ENCODE results near the gene EPAS1. TPM values are rescaled to one million over a fixed set of nuclear protein-coding genes. Genes with fewer than 3 reads are reported as not detected.

Gene EPAS1
- total and polyA plus RNA-seq, 2 of the 13 experiments (the other 11 are each of a cell fraction or from before 2014, with no cell fraction given): 47.1 to 182 TPM

GRCh38 chr2:46299365-46300263 lies 2.4 kb downstream of the EPAS1 start (continued):
- TF ChIP-seq, protein P1, sequence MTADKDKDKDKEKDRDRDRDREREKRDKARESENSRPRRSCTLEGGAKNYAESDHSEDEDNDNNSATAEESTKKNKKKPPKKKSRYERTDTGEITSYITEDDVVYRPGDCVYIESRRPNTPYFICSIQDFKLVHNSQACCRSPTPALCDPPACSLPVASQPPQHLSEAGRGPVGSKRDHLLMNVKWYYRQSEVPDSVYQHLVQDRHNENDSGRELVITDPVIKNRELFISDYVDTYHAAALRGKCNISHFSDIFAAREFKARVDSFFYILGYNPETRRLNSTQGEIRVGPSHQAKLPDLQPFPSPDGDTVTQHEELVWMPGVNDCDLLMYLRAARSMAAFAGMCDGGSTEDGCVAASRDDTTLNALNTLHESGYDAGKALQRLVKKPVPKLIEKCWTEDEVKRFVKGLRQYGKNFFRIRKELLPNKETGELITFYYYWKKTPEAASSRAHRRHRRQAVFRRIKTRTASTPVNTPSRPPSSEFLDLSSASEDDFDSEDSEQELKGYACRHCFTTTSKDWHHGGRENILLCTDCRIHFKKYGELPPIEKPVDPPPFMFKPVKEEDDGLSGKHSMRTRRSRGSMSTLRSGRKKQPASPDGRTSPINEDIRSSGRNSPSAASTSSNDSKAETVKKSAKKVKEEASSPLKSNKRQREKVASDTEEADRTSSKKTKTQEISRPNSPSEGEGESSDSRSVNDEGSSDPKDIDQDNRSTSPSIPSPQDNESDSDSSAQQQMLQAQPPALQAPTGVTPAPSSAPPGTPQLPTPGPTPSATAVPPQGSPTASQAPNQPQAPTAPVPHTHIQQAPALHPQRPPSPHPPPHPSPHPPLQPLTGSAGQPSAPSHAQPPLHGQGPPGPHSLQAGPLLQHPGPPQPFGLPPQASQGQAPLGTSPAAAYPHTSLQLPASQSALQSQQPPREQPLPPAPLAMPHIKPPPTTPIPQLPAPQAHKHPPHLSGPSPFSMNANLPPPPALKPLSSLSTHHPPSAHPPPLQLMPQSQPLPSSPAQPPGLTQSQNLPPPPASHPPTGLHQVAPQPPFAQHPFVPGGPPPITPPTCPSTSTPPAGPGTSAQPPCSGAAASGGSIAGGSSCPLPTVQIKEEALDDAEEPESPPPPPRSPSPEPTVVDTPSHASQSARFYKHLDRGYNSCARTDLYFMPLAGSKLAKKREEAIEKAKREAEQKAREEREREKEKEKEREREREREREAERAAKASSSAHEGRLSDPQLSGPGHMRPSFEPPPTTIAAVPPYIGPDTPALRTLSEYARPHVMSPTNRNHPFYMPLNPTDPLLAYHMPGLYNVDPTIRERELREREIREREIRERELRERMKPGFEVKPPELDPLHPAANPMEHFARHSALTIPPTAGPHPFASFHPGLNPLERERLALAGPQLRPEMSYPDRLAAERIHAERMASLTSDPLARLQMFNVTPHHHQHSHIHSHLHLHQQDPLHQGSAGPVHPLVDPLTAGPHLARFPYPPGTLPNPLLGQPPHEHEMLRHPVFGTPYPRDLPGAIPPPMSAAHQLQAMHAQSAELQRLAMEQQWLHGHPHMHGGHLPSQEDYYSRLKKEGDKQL (CRISPR knock-in tag; IDR thresholded peaks at IDR 0.05; ENCODE audit: low read depth): 0 out of 2 replicates have a peak, but pooled peaks have one; percentile 46
- TF ChIP-seq ZNF343 (CRISPR knock-in tag; IDR thresholded peaks at IDR 0.05) (no peak), ZNF24 (IDR thresholded peaks at IDR 0.05) (no peak), ZNF577 (CRISPR knock-in tag; IDR thresholded peaks at IDR 0.05; ENCODE audit: borderline replicate concordance, low read depth) (no peak), PHF8 (CRISPR knock-in tag; IDR thresholded peaks at IDR 0.05) (no peak; the same call in none of the 2 replicates), ZNF749 (CRISPR knock-in tag; IDR thresholded peaks at IDR 0.05; ENCODE audit: borderline replicate concordance) (peak; percentile 41; the same call in 1 of the 2 replicates), ZNF12 (CRISPR knock-in tag; IDR thresholded peaks at IDR 0.05) (no peak), MXD1 (CRISPR knock-in tag; IDR thresholded peaks at IDR 0.05) (no peak; the same call in 1 of the 2 replicates), ZMYM3 (CRISPR knock-in tag; IDR thresholded peaks at IDR 0.05) (no peak), ZNF282 (IDR thresholded peaks at IDR 0.05; ENCODE audit: partially characterized antibody) (no peak), POGZ (CRISPR knock-in tag; IDR thresholded peaks at IDR 0.05) (0 out of 2 replicates have a peak, but pooled peaks have one; percentile 41), ZBTB8A (CRISPR knock-in tag; IDR thresholded peaks at IDR 0.05; ENCODE audit: borderline replicate concordance, low read depth) (no peak), ZKSCAN8 (CRISPR knock-in tag; IDR thresholded peaks at IDR 0.05; ENCODE audit: borderline replicate concordance) (0 out of 2 replicates have a peak, but pooled peaks have one; percentile 70), PHF5A (CRISPR knock-in tag; IDR thresholded peaks at IDR 0.05; ENCODE audit: low read depth, unreplicated experiment) (no peak)
- TF ChIP-seq, protein P2, sequence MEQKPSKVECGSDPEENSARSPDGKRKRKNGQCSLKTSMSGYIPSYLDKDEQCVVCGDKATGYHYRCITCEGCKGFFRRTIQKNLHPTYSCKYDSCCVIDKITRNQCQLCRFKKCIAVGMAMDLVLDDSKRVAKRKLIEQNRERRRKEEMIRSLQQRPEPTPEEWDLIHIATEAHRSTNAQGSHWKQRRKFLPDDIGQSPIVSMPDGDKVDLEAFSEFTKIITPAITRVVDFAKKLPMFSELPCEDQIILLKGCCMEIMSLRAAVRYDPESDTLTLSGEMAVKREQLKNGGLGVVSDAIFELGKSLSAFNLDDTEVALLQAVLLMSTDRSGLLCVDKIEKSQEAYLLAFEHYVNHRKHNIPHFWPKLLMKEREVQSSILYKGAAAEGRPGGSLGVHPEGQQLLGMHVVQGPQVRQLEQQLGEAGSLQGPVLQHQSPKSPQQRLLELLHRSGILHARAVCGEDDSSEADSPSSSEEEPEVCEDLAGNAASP (CRISPR knock-in tag; IDR thresholded peaks at IDR 0.05; ENCODE audit: borderline replicate concordance): 0 out of 2 replicates have a peak, but pooled peaks have one; percentile 22
- TF ChIP-seq, protein P3, sequence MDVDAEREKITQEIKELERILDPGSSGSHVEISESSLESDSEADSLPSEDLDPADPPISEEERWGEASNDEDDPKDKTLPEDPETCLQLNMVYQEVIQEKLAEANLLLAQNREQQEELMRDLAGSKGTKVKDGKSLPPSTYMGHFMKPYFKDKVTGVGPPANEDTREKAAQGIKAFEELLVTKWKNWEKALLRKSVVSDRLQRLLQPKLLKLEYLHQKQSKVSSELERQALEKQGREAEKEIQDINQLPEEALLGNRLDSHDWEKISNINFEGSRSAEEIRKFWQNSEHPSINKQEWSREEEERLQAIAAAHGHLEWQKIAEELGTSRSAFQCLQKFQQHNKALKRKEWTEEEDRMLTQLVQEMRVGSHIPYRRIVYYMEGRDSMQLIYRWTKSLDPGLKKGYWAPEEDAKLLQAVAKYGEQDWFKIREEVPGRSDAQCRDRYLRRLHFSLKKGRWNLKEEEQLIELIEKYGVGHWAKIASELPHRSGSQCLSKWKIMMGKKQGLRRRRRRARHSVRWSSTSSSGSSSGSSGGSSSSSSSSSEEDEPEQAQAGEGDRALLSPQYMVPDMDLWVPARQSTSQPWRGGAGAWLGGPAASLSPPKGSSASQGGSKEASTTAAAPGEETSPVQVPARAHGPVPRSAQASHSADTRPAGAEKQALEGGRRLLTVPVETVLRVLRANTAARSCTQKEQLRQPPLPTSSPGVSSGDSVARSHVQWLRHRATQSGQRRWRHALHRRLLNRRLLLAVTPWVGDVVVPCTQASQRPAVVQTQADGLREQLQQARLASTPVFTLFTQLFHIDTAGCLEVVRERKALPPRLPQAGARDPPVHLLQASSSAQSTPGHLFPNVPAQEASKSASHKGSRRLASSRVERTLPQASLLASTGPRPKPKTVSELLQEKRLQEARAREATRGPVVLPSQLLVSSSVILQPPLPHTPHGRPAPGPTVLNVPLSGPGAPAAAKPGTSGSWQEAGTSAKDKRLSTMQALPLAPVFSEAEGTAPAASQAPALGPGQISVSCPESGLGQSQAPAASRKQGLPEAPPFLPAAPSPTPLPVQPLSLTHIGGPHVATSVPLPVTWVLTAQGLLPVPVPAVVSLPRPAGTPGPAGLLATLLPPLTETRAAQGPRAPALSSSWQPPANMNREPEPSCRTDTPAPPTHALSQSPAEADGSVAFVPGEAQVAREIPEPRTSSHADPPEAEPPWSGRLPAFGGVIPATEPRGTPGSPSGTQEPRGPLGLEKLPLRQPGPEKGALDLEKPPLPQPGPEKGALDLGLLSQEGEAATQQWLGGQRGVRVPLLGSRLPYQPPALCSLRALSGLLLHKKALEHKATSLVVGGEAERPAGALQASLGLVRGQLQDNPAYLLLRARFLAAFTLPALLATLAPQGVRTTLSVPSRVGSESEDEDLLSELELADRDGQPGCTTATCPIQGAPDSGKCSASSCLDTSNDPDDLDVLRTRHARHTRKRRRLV (CRISPR knock-in tag; IDR thresholded peaks at IDR 0.05): no peak
